Thyroid gland (tissue), 4 donors: ENCODE measurements around the gene SYNJ2. TPM values are rescaled to one million over a fixed set of nuclear protein-coding genes. Genes with fewer than 3 reads are reported as not detected.

ENCODE experiments used
- DNase-seq, 2 donors: peaks; one replicate each; pipeline ENCODE4 v3.0.0-alpha.2; 2019
- H3K27ac ChIP-seq, 3 donors: fragments of 200-600 bp; sonication (generic); 1 replicate in 2 of 3; 2 replicates in 1 of 3; pipeline ENCODE4 v1.5.1; 2016 to 2019; ENCODE audit warnings: mild to moderate bottlenecking in 1 of 3, moderate library complexity in 1 of 3
- H3K27me3 ChIP-seq: fragments of 200-600 bp; sonication (generic); one replicate; pipeline ENCODE4 v1.5.1; 2019
- H3K36me3 ChIP-seq, 2 donors: fragments of 200-600 bp; sonication (generic); one replicate each; pipeline ENCODE4 v1.5.1; 2016 to 2019
- H3K4me1 ChIP-seq, 2 donors: fragments of 200-600 bp; sonication (generic); one replicate each; pipeline ENCODE4 v1.5.1; 2017 to 2019
- H3K4me3 ChIP-seq, 3 donors: fragments of 200-600 bp; sonication (generic); replicated peaks in 1 of 3; 1 replicate in 2 of 3; 2 replicates in 1 of 3; pipeline ENCODE4 v1.5.1; 2016; ENCODE audit warnings: mild to moderate bottlenecking in 1 of 3
- H3K9me3 ChIP-seq: fragments of 200-600 bp; sonication (generic); one replicate; pipeline ENCODE4 v1.5.1; 2017
- CTCF ChIP-seq, 6 experiments: fragments of 200-600 bp in 3 of 6; fragments of 450-650 bp in 3 of 6; sonication (generic) in 3 of 6; IDR thresholded peaks; one replicate each; pipeline ENCODE4 v1.5.1; 2016 to 2019; ENCODE audit warnings: antibody characterized with exemption in 6 of 6, mild to moderate bottlenecking in 2 of 6, inconsistent platforms in 1 of 6, moderate library complexity in 1 of 6
- POLR2A ChIP-seq, 2 donors: fragments of 450-650 bp; IDR thresholded peaks; one replicate each; pipeline ENCODE4 v1.6.1; 2017; ENCODE audit warnings: antibody characterized with exemption in 2 of 2, mild to moderate bottlenecking in 2 of 2, moderate library complexity in 1 of 2
- WGBS, 2 donors: methylation state at CpG; one replicate each; pipeline ENCODE4 v1.1.5; 2017; 5-methylcytosine and 5-hydroxymethylcytosine counted together
- intact Hi-C: fragments of 100-400 bp; cut with DNase I; formaldehyde crosslinking; loops from one replicate; pipeline ENCODE4 v1.15.1; 2023
- total RNA-seq, 4 donors: library from RNA; depleted of rRNA; stranded (reverse); fragments of >200 nt; gene quantifications; one replicate each; pipeline ENCODE4 v1.2.3, GENCODE V29; 2016

SYNJ2 gene
- total RNA-seq, 4 donors from 2014 or later = 11.3 to 22.7 (median 13.5) TPM

- Histone ChIP-seq H3K4me3 (no peak overlapping the region), H3K4me1 (peaks cover 11 to 19% of the 10 kb centered on the region in 2 donors), H3K36me3 (no peaks in the 10 kb centered on the region), H3K9me3 (no peaks in the 10 kb centered on the region), H3K27me3 (no peaks in the 10 kb centered on the region), H3K27ac (no peak overlapping the region)
- 69 to 89% methylated on average over 4 to 6 of the region's 6 CpGs for WGBS, 2 donors
- intact Hi-C loops = no loop called here
- no peak for DNase-seq
- TF ChIP-seq POLR2A (IDR thresholded peaks at IDR 0.05) = no peak
- no peak for TF ChIP-seq CTCF (IDR thresholded peaks at IDR 0.05)
These were observed 16.4 kb downstream of the SYNJ2 start for GRCh38 chr6:157997893-157998608.

DNA sequence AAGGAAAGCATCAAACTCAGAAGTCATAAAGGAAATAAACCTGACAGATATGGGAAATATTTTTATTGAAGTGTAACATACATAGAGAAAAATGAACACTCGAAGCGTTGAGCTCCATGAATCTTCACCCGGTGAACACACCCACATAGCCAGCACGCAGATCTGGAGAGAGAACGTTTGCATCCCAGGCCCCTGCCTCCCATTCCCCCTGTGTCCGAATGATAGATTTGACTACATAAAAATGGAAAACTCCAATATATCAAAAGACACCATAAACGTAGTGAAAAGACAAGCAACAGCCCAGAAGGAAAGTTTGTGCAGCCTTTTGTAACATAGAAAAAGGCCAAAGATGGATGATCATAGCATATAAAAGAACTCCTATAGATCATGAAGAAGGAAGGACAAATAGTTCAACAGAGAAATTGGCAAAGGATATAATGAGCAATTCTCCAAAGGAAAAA lies 17.1 kb downstream of the SYNJ2 start:
- TF ChIP-seq POLR2A (IDR thresholded peaks at IDR 0.05) (no peak), CTCF (IDR thresholded peaks at IDR 0.05) (no peak)
- Histone ChIP-seq H3K4me1 (peaks cover 11 to 26% of the 10 kb centered on the region in 2 donors), H3K9me3 (no peaks in the 10 kb centered on the region), H3K36me3 (no peaks in the 10 kb centered on the region), H3K27me3 (no peaks in the 10 kb centered on the region), H3K27ac (no peak overlapping the region), H3K4me3 (no peak overlapping the region)
- intact Hi-C loops = no loop called here
- 94 to 97% methylated on average over 7 of the region's 7 CpGs for WGBS, 2 donors
- no peak for DNase-seq

- no peaks in the 10 kb centered on the region for H3K9me3 ChIP-seq
- no peak overlapping the region for H3K27ac ChIP-seq
- intact Hi-C loops = no loop called here
- H3K4me3 ChIP-seq = no peak overlapping the region
- no peak for TF ChIP-seq POLR2A (IDR thresholded peaks at IDR 0.05)
- TF ChIP-seq CTCF (IDR thresholded peaks at IDR 0.05) = no peak
- 87% methylated on average over 10 to 12 of the region's 12 CpGs for WGBS, 2 donors
- peaks cover 11 to 23% of the 10 kb centered on the region in 2 donors for H3K4me1 ChIP-seq
- H3K27me3 ChIP-seq = no peaks in the 10 kb centered on the region
- no peak for DNase-seq
- no peaks in the 10 kb centered on the region for H3K36me3 ChIP-seq
These were observed 17.7 kb downstream of the SYNJ2 start for GRCh38 chr6:157999168-158000051.

GRCh38 chr6:158000530-158001307 lies 19.1 kb downstream of the SYNJ2 start:
- Histone ChIP-seq H3K4me1 (peaks cover 11 to 22% of the 10 kb centered on the region in 2 donors), H3K36me3 (no peaks in the 10 kb centered on the region), H3K9me3 (no peaks in the 10 kb centered on the region), H3K27ac (no peak overlapping the region), H3K4me3 (no peak overlapping the region), H3K27me3 (no peaks in the 10 kb centered on the region)
- DNase-seq = no peak
- WGBS, 2 donors = 94 to 96% methylated on average over 17 of the region's 17 CpGs
- intact Hi-C loops = no loop called here
- TF ChIP-seq POLR2A (IDR thresholded peaks at IDR 0.05) (no peak), CTCF (IDR thresholded peaks at IDR 0.05) (no peak)
